C4-2B (cell line): ENCODE measurements around the gene BORCS5.

Experiments used
- CTCF ChIP-seq: fragments of 450-650 bp; conservative IDR thresholded peaks from 2 replicates; pipeline ENCODE4 v1.5.1; 2017; ENCODE audit warnings: mild to moderate bottlenecking
- ZFX ChIP-seq: fragments of 450-650 bp; IDR thresholded peaks from 2 replicates; pipeline ENCODE4 v1.6.1; 2017

- TF ChIP-seq CTCF: no peak
- TF ChIP-seq ZFX: no peak
Observed at GRCh38 chr12:12378616-12379015, 21.7 kb downstream of the BORCS5 start.
